Measurements from ENCODE around the gene AGFG1.
"Not testable (repeated sequence)": the region's sequence is repeated elsewhere in the genome, so short reads cannot be mapped to it uniquely, and the experiment has no call there.

AGFG1 gene

GRCh38 chr2:227597998-227598397 lies 126.0 kb downstream of the AGFG1 start:
- Histone ChIP-seq H3K36me3 (ENCODE audit: insufficient read depth, low read depth, low read length) (no peaks in the 10 kb centered on the region), H3K9me3 (ENCODE audit: insufficient read depth, low read depth, low read length) (no peaks in the 10 kb centered on the region), H3K4me3 (ENCODE audit: low read length) (no peak overlapping the region), H3K27me3 (ENCODE audit: insufficient read depth, low read length) (no peaks in the 10 kb centered on the region), H3K9ac (ENCODE audit: low read depth, low read length) (no peak overlapping the region), H3K27ac (ENCODE audit: low read length) (no peak overlapping the region), H3K4me1 (ENCODE audit: insufficient read depth, low read length) (peaks cover 7% of the 10 kb centered on the region; the same call in 1 of the 2 replicates)

DNA sequence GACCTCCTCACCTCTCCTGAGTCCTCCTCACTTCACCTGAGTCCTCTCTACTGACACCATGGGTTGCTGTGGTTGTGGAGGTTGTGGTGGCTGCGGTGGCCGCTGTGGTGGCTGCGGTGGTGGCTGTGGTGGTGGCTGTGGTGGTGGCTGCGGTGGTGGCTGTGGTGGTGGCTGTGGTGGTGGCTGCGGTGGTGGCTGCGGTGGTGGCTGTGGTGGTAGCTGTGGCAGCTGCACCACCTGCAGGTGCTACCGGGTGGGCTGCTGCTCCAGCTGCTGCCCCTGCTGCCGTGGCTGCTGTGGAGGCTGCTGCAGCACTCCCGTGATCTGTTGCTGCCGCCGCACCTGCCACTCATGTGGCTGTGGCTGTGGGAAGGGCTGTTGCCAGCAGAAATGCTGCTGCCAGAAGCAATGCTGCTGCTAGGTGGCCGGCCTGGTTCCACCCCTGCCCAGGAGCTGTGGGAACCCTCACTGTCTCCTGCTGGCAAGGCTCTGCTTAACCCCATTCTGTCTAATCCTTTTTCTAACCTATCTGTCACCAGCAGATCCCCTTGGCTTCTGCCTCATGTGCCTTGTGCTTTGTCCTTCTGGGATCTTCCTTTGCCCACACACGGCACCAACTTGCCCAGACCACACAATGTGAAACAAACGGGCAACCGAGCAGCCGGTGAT lies 127.0 kb downstream of the AGFG1 start, which contains the start of gene SCYGR2:
SCYGR2 (plus strand) TSS at position 59 of the 669 bp plus-strand sequence; CDS start at position 59, 0 bp downstream.
- not testable (repeated sequence) for H3K36me3 ChIP-seq (ENCODE audit: insufficient read depth, low read depth, low read length); H3K27ac ChIP-seq (ENCODE audit: low read length); H3K4me1 ChIP-seq (ENCODE audit: insufficient read depth, low read length); H3K9me3 ChIP-seq (ENCODE audit: insufficient read depth, low read depth, low read length); H3K4me3 ChIP-seq (ENCODE audit: low read length); H3K9ac ChIP-seq (ENCODE audit: low read depth, low read length); H3K27me3 ChIP-seq (ENCODE audit: insufficient read depth, low read length)

- no peaks in the 10 kb centered on the region for H3K27me3 ChIP-seq (ENCODE audit: insufficient read depth, low read length)
- H3K4me3 ChIP-seq (ENCODE audit: low read length) = no peak overlapping the region
- no peaks in the 10 kb centered on the region for H3K36me3 ChIP-seq (ENCODE audit: insufficient read depth, low read depth, low read length)
- peaks cover 7% of the 10 kb centered on the region; the same call in 1 of the 2 replicates for H3K4me1 ChIP-seq (ENCODE audit: insufficient read depth, low read length)
- H3K27ac ChIP-seq (ENCODE audit: low read length) = no peak overlapping the region
- no peaks in the 10 kb centered on the region for H3K9me3 ChIP-seq (ENCODE audit: insufficient read depth, low read depth, low read length)
- H3K9ac ChIP-seq (ENCODE audit: low read depth, low read length) = no peak overlapping the region
Observed at GRCh38 chr2:227602358-227602757, 130.4 kb downstream of the AGFG1 start.

- Histone ChIP-seq H3K36me3 (ENCODE audit: insufficient read depth, low read depth, low read length) (no peaks in the 10 kb centered on the region), H3K9ac (ENCODE audit: low read depth, low read length) (no peak overlapping the region), H3K27me3 (ENCODE audit: insufficient read depth, low read length) (no peaks in the 10 kb centered on the region), H3K9me3 (ENCODE audit: insufficient read depth, low read depth, low read length) (no peaks in the 10 kb centered on the region), H3K4me1 (ENCODE audit: insufficient read depth, low read length) (no peaks in the 10 kb centered on the region), H3K27ac (ENCODE audit: low read length) (no peak overlapping the region), H3K4me3 (ENCODE audit: low read length) (no peak overlapping the region)
Observed at GRCh38 chr2:227606476-227606875, 134.5 kb downstream of the AGFG1 start.

GRCh38 chr2:227607941-227608340 lies 136.0 kb downstream of the AGFG1 start:
- H3K27me3 ChIP-seq (ENCODE audit: insufficient read depth, low read length) = no peaks in the 10 kb centered on the region
- H3K4me1 ChIP-seq (ENCODE audit: insufficient read depth, low read length) = no peaks in the 10 kb centered on the region
- no peaks in the 10 kb centered on the region for H3K9me3 ChIP-seq (ENCODE audit: insufficient read depth, low read depth, low read length)
- no peak overlapping the region for H3K4me3 ChIP-seq (ENCODE audit: low read length)
- H3K27ac ChIP-seq (ENCODE audit: low read length) = no peak overlapping the region
- H3K36me3 ChIP-seq (ENCODE audit: insufficient read depth, low read depth, low read length) = no peaks in the 10 kb centered on the region
- H3K9ac ChIP-seq (ENCODE audit: low read depth, low read length) = no peak overlapping the region

DNA sequence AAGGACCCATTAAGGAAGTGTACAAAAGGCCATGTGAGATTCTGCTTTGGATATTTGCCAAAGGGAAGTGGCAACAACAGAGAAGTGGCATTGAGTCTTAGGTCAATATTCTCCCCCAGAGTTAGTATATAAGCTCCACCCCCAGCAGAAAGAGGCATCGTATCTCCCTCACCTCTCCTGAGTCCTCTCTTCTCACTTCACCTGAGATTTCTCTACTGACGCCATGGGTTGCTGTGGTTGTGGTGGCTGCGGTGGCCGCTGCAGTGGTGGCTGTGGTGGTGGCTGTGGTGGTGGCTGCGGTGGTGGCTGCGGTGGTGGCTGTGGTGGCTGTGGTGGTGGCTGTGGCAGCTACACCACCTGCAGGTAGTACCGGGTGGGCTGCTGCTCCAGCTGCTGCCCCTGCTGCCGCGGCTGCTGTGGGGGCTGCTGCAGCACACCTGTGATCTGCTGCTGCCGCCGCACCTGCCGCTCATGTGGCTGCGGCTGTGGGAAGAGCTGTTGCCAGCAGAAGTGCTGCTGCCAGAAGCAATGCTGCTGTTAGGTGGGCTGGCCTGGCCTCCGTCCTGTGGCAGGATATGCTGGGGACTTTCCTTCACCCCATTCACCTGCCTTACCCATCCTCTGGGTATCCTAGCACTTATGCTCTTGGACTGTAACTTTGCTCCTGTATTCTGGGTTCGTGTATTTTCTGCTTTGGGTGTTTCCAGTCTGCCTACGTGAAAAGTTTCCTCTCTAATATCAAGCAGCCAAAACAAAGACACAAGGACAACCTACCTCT lies 136.8 kb downstream of the AGFG1 start:
- Histone ChIP-seq H3K4me3 (ENCODE audit: low read length) (no peak overlapping the region), H3K36me3 (ENCODE audit: insufficient read depth, low read depth, low read length) (no peaks in the 10 kb centered on the region), H3K4me1 (ENCODE audit: insufficient read depth, low read length) (no peaks in the 10 kb centered on the region), H3K27ac (ENCODE audit: low read length) (no peak overlapping the region), H3K27me3 (ENCODE audit: insufficient read depth, low read length) (no peaks in the 10 kb centered on the region), H3K9me3 (ENCODE audit: insufficient read depth, low read depth, low read length) (no peaks in the 10 kb centered on the region), H3K9ac (ENCODE audit: low read depth, low read length) (no peak overlapping the region)

DNA sequence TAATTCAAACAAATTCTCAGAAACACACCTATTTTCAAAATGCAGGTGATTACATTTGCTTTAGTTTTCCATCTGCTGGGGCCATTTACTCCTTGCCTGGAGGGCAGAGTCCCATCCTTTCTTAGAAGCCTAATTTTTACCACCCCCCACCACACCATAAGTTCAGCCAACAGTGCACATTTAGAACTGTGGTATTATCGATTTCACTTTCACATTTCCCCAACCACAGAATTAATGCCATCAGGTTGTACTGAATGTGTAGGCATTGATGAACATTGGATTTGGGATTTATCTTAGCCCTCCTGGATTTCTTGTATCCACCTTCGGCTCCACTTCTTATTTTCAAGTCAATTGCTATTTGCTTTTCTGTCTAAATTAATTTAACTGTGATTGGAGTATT lies 138.2 kb downstream of the AGFG1 start:
- H3K9me3 ChIP-seq (ENCODE audit: insufficient read depth, low read depth, low read length) = no peaks in the 10 kb centered on the region
- H3K9ac ChIP-seq (ENCODE audit: low read depth, low read length) = no peak overlapping the region
- H3K27ac ChIP-seq (ENCODE audit: low read length) = no peak overlapping the region
- H3K4me3 ChIP-seq (ENCODE audit: low read length) = no peak overlapping the region
- no peaks in the 10 kb centered on the region; the same call in 1 of the 2 replicates for H3K27me3 ChIP-seq (ENCODE audit: insufficient read depth, low read length)
- no peaks in the 10 kb centered on the region for H3K4me1 ChIP-seq (ENCODE audit: insufficient read depth, low read length)
- H3K36me3 ChIP-seq (ENCODE audit: insufficient read depth, low read depth, low read length) = no peaks in the 10 kb centered on the region
